H7 (cell line): ENCODE results near the gene GNGT2. TPM values are rescaled to one million over a fixed set of nuclear protein-coding genes. Genes with fewer than 3 reads are reported as not detected.

Source experiments
- DNase-seq: peaks from one replicate; pipeline ENCODE4 v3.0.0; 2012
- H3K27me3 ChIP-seq: 2 replicates; pipeline ENCODE4 v1.6.0; 2011; ENCODE audit warnings: mild to moderate bottlenecking, low read length; ENCODE audit not compliant: control insufficient read depth, insufficient read depth
- H3K36me3 ChIP-seq: replicated peaks from 2 replicates; pipeline ENCODE4 v1.5.1; 2011; ENCODE audit warnings: low read length; ENCODE audit not compliant: control insufficient read depth, insufficient read depth
- H3K4me3 ChIP-seq: 2 replicates; pipeline ENCODE4 v1.5.1; 2011; ENCODE audit warnings: low read depth, mild to moderate bottlenecking, control low read depth, low read length, moderate library complexity; ENCODE audit not compliant: insufficient read depth
- total RNA-seq: library from RNA; depleted of rRNA; stranded (reverse); fragments of >200 nt; shearing (Covaris generic); gene quantifications from 2 replicates; pipeline ENCODE4 v1.2.3, GENCODE V29; 2014

Gene GNGT2
- total RNA-seq, 1 experiment from 2014 or later, result not detected

DNA sequence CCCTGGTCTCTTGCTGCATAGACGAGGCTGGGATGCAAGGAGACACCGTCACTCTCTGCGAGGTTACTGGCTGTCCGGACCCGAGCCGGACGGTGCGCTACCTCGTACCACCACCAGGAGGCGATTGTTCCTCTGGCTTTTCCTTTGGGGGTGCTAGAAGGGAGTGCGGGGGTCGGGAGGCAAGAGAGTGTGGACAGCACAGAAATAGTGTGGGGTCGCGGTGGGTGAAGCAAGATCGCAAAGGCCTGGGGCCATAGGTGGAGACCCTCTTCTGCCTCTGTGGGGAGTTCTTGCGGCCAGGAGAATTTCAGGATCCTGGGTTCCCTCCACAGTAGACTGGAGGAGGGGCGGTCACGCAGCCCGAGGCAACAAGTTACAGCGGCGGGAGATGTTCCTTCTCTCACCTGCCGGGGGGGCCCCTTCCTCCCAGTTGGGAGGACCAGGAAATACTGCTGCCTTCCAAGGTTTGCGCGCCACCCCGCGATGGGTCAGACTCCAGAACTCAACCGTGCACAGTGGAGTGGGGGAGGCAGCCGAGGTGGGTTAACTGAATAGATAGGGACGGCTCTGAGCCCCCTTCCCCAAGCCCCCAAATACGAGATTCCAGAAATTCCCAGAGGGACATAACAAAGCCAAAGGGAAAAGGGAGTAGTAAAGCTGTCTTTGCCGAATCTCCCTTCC, 13.3 kb upstream of the GNGT2 start:
- H3K4me3 ChIP-seq, result peak overlapping the region; percentile 33
- H3K27me3 ChIP-seq, result peaks cover 50% of the 10 kb centered on the region
- DNase-seq, result peak; percentile 92
- H3K36me3 ChIP-seq, result no peaks in the 10 kb centered on the region

DNA sequence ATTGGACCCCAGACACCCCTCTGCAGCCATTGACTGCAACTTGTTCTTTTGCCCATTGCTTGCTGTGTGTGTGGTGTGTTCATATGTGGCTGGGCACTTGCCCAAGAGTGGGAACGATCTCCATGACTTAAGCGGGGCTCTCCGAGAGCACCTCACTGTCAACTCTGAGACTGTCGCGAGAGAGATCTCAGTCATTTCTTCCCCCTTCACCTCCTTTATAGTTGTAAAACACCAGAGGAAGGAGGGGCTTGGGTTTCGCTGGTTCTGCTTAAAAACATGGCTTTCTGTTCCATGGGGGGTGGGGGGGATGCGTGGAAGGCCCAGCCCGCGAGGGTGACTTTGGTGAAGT, 12.8 kb upstream of the GNGT2 start:
- DNase-seq, result no peak
- Histone ChIP-seq H3K27me3 (peaks cover 50% of the 10 kb centered on the region), H3K4me3 (no peak overlapping the region; the same call in 1 of the 2 replicates), H3K36me3 (no peaks in the 10 kb centered on the region)

DNA sequence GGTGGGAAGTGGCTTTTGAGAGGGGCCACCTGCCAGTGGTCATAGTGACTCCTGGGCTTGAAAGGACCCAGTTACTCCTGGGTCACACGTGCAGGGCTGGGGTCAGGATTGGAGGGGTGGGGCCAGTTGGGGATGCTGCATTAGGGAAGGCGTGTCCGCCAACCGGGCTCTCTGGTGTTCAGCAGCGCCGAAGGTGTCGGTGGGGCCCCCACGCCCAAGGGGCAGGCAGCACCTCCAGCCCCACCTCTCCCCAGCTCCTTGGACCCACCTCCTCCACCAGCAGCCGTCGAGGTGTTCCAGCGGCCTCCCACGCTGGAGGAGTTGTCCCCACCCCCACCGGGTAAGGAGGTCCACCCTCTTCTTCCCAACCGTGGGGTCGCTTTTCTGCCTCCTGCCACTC, 9.6 kb upstream of the GNGT2 start:
- Histone ChIP-seq H3K27me3 (peaks cover 26% of the 10 kb centered on the region), H3K36me3 (no peaks in the 10 kb centered on the region), H3K4me3 (no peak overlapping the region)
- DNase-seq, result no peak

DNA sequence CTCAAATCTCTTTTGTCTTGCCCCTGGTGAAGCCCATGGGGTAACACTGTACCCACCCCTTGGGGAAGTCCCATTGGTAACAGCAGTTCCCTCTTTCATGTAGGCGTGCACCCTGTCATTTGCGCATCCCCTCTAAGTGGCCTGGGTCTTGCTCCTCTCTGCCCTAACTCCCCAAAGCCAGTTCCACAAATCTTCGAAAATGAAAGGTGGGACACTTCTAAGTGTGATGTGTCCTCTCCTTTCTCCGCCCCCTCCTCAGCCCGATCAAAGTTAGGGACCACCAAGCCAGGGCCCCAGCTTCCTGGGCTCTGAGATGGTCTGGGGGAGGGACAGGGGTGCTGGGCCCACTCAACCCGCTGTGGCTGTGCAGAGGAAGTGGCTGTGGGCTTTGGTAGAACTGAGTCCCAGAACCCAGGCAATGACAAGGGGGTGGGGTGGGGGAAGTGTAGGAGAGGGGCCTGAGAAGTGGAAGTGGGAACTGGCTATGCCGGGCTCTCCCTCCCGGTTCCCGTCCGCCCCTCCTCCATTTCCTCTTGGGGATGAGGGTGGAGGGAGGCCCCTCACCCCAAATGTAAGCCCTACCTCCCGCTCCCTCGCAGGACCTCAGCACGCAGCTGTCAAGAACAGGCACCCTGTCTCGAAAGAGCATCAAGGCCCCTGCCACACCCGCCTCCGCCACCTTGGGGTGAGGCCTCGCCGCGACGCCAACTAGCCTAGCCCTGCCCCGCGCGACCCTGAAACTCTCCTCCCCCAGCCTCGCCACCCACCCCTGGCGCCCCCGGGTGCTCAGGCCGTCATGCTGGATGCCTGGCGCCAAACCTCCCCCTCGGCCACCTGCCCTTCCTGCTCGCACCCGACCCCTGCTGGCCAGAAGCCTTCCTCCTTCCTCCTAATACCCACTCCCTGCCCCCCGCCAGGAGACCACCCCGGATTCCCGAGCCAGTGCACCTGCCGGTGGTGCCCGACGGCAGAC, 8.9 kb upstream of the GNGT2 start:
- Histone ChIP-seq H3K27me3 (peaks cover 19% of the 10 kb centered on the region), H3K4me3 (no peak overlapping the region), H3K36me3 (no peaks in the 10 kb centered on the region)
- peak; percentile 90 for DNase-seq

DNA sequence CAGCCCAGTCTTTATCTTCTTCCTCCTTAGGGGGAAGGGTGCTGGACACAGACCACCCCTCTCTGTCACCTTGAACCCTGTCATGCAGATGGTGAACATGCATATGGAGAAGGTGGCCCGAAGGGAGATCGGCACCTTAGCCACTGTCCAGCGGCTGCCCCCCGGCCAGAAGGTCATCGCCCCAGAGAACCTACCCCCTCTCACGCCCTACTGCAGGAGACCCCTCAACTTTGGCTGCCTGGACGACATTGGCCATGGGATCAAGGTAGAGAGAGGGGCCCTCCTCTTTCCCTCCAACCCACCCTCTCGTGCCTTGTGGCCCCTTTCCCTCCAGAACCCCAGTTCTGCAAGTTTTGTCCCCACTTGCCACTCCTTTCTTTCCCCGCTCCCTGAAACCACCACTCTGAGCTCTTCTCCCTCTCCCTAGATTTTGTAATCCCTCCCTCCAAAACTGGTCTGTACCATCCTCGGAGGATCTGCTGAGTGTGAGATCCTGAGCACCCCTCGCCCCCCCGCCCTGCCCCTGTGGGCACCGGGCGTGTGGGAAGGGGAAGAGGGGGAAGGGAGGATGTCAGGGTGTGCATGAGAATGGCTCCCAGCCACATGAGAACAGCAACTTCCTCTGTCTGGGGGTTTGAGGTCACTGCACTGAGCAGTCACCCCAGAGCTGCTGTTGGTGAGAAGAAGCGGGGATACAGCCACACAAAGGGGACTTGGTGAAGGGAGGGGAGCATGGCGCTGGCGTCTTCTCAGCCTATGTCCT, 7.5 kb upstream of the GNGT2 start:
- DNase-seq, result peak; percentile 60
- Histone ChIP-seq H3K27me3 (peaks cover 5% of the 10 kb centered on the region), H3K4me3 (no peak overlapping the region), H3K36me3 (no peaks in the 10 kb centered on the region)

DNA sequence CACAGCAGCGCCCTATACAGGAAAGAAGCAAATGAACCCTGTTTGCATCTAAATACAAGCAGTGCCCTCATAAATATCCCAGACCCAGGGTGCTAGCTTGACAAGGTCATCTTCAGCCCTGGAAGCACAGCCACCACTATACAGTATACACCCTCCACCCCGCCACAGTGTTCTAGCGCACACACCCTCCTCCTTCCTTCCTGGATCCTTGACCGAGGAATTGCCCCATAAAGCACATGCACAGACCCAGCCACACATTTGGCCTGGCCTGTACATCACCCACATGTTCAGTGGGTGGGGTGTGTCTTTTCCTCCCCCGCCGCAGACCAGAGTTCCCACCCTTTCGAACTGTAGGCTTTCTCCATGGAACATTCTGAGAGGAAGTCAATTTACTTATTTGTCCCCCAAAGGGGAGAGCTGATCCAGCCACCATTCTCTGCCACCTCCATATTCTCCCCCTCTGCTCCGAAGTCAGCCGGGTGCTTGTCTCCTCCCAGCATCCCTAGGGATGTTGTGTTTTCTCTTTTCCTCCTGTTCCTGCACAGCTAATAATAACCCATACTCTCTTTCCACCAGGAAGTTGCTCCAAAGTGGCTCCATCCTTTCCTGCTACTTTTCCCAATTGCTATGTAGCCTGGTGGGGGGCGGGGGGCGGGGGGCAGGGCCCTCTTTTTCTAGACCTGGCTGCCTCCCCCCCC, 6.7 kb upstream of the GNGT2 start:
- no peak overlapping the region for H3K4me3 ChIP-seq
- H3K27me3 ChIP-seq, result no peaks in the 10 kb centered on the region
- peak; percentile 52 for DNase-seq
- no peaks in the 10 kb centered on the region for H3K36me3 ChIP-seq

DNA sequence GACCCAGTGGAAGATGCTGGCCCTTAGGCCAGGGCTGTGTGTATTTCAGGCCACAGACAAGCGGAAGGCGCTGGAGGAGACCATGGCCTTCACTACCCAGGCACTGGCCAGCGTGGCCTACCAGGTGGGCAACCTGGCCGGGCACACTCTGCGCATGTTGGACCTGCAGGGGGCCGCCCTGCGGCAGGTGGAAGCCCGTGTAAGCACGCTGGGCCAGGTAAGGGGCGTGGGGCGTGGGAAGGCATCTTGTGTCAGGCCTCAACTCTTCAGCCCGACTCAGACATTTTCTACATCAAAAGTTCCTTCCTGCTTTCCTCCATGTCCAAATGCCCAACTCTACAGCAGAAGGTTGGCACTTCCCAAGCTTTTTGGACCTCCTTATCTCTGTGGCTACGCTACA, 6.1 kb upstream of the GNGT2 start:
- H3K36me3 ChIP-seq, result no peaks in the 10 kb centered on the region
- no peak overlapping the region for H3K4me3 ChIP-seq
- DNase-seq, result peak; percentile 55
- H3K27me3 ChIP-seq, result no peaks in the 10 kb centered on the region

DNA sequence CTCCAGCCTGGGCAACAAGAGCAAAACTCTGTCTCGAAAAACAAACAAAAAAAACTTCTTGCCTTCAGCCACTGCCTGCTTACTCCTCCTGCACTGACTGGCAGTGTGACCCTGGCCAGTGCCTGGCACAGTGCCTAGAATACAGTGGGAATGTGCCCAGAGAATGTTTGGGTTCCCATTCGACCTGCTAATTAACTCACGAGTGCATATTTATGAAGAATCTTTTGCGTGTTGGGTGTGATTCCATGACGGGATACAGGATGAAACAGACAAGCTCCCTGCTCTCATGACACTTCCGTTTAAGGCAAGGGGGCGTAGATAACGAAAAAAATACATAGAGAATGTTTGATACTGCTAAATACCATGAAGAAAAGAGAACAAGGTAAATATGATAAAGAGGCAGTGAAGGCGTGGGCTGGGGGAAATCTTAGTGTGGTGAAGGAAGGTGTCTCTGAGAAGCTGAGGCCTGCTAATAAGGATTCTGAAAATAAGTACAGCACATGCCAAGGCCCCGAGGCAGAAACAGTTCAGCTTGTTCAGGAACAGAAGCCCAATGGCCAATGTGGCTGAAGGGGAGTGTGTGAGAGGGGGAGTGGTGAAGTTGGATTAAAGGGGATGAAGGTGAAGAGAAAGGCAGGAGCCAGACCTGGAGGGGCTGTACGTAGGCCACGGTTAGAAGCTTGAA, 4.4 kb upstream of the GNGT2 start:
- no peak overlapping the region for H3K4me3 ChIP-seq
- H3K36me3 ChIP-seq, result no peaks in the 10 kb centered on the region
- no peak for DNase-seq
- H3K27me3 ChIP-seq, result no peaks in the 10 kb centered on the region

DNA sequence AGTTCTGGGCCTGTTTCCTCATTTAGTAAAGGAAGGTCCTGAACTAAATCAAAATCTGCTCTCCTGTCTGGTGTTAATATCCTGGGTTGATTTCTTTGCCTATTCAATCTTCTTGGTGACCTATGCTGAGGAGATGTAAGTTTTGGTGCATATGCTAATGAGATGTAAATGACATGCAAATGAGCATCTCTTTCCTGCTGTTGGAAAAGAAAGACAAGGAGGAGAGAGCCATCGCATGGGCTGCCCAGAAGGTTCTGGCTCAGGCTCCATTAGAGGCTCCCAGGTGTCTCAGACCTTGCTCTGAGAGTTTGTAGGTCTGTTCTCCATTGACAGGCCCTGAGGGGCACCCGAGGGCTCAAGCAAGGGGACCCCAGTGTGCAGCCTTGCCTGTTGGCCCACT, 3.5 kb upstream of the GNGT2 start:
- H3K36me3 ChIP-seq, result no peaks in the 10 kb centered on the region
- no peak for DNase-seq

DNA sequence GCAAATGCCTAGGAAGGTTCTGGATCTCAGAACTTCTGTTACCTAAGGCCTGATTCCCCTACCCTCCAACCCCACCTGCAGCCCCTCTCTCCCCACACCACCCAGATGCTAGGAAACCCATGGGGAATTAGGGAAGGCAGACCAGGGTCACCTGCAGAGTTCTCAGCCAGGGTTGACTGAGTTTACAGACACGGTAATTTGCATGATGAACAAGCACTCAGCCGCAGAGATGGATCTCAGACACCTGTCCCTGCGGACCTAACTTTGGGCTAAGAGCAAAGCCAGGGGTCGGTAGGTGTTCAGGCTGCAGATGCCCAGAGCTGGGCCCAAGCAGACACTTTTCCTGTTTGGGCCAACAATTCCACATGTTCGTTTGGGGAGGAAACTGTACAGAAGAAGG, 3.0 kb upstream of the GNGT2 start:
- Histone ChIP-seq H3K27me3 (no peaks in the 10 kb centered on the region), H3K4me3 (no peak overlapping the region), H3K36me3 (no peaks in the 10 kb centered on the region)
- peak; percentile 37 for DNase-seq

More for the DNA sequence above, 3.5 kb upstream of the GNGT2 start:
- Histone ChIP-seq H3K27me3 (no peaks in the 10 kb centered on the region), H3K4me3 (no peak overlapping the region)

DNA sequence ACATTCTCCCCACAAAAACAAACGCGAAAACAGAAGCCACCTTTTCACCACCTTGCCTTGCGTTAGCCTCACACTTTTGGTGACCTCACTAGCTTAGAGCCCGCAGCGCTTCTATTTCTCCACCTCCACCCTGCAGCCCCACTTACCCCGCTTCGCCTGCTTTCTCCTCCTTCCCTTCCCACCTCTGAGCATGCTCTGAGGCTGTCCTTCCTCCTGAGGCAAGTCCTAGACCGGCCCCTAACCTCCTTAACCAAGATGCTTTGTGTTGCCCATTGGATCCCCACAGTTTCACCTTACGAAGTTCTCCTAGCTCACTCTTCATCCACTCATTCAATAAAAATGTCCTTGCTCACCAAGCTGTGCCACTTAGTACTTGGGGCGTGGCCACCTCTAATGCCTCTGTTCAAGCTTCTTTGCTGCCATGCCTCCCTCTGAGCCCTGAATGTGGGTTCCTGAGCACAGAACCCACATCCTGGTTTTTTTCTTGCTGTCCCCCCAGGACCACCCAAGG, 1.3 kb downstream of the GNGT2 start:
- DNase-seq, result peak; percentile 33
- H3K36me3 ChIP-seq, result no peaks in the 10 kb centered on the region

DNA sequence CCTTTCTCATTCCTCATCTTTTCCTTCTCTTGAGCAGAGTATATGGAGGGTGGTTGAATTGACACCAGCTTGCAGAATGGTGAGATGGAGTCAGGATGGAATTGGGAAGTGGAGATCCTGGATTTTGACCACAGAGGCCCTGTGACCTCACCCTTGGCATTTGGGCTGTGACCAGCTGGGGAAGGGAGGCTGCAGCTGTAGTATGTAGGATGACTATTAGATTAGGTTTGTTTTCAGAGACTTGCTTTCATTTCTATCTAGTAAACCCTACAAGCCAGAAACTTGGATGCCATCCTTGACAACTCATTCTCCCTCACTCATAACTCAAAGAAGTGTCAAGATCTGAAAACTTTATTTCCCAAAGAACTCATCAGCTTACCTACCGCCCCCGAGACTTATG, 5.9 kb downstream of the GNGT2 start:
- DNase-seq, result no peak
- Histone ChIP-seq H3K4me3 (no peak overlapping the region), H3K27me3 (no peaks in the 10 kb centered on the region), H3K36me3 (no peaks in the 10 kb centered on the region)

More for the DNA sequence above, 1.3 kb downstream of the GNGT2 start:
- Histone ChIP-seq H3K4me3 (no peak overlapping the region), H3K27me3 (no peaks in the 10 kb centered on the region)

DNA sequence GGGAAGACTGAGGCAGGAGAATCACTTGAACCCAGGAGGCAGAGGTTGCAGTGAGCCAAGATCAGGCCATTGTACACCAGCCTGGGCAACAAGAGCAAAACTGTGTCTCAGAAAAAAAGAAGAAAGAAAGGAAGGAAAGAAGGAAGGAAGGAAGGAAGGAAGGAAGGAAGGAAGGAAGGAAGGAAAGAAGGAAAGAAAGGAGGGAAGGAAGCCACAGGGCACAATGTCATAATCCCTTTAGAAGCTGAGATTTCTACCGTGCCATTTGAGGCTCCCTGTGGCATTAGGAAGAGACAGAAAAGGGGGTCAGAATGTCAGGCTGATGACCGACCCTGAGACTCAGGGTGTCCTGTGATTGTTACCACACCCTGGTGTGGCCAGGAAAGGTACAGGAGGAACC, 6.6 kb downstream of the GNGT2 start:
- no peak overlapping the region for H3K4me3 ChIP-seq
- H3K36me3 ChIP-seq, result no peaks in the 10 kb centered on the region
- no peaks in the 10 kb centered on the region for H3K27me3 ChIP-seq
- DNase-seq, result no peak
